ENCODE data around the gene LYRM1. TPM values are rescaled to one million over a fixed set of nuclear protein-coding genes. Genes with fewer than 3 reads are reported as not detected.
A peak's percentile ranks its signal among the peaks of the same experiment; 100 is the strongest.
"Not testable (repeated sequence)": the region's sequence is repeated elsewhere in the genome, so short reads cannot be mapped to it uniquely, and the experiment has no call there.

Gene LYRM1
- total RNA-seq, 1 donor from 2014 or later = 23.3 TPM

- no peak overlapping the region for H3K27ac ChIP-seq
- H3K36me3 ChIP-seq = peaks cover 28% of the 10 kb centered on the region
- no peak overlapping the region for H3K4me3 ChIP-seq
- ATAC-seq = peak; percentile 13 to 35
- intact Hi-C loops (cut with DNase I) = no loop called here
- no peaks in the 10 kb centered on the region for H3K27me3 ChIP-seq (ENCODE audit: low read depth)
- H3K4me1 ChIP-seq = peaks cover 12% of the 10 kb centered on the region
- no peak for TF ChIP-seq CTCF (IDR thresholded peaks at IDR 0.05)
- no peaks in the 10 kb centered on the region for H3K9me3 ChIP-seq
- DNase-seq = no peak
Observed at GRCh38 chr16:20920091-20920490, 19.5 kb downstream of the LYRM1 start.

- TF ChIP-seq CTCF (IDR thresholded peaks at IDR 0.05) = no peak
- H3K36me3 ChIP-seq = peaks cover 35% of the 10 kb centered on the region
- no peaks in the 10 kb centered on the region for H3K9me3 ChIP-seq
- DNase-seq (no peak), ATAC-seq (no peak)
- H3K4me3 ChIP-seq = no peak overlapping the region
- no peaks in the 10 kb centered on the region for H3K27me3 ChIP-seq (ENCODE audit: low read depth)
- peaks cover 12% of the 10 kb centered on the region for H3K4me1 ChIP-seq
- intact Hi-C loops (cut with DNase I) = no loop called here
- H3K27ac ChIP-seq = no peak overlapping the region
Observed at GRCh38 chr16:20920799-20921198, 20.2 kb downstream of the LYRM1 start.

- peaks cover 2% of the 10 kb centered on the region for H3K4me1 ChIP-seq
- H3K27ac ChIP-seq = no peak overlapping the region
- no peak for TF ChIP-seq CTCF (IDR thresholded peaks at IDR 0.05)
- no peak overlapping the region for H3K4me3 ChIP-seq
- intact Hi-C loops (cut with DNase I) = no loop called here
- ATAC-seq = no peak
- DNase-seq = no peak
- no peaks in the 10 kb centered on the region for H3K9me3 ChIP-seq
- no peaks in the 10 kb centered on the region for H3K27me3 ChIP-seq (ENCODE audit: low read depth)
- H3K36me3 ChIP-seq = peaks cover 30% of the 10 kb centered on the region
Observed at GRCh38 chr16:20923876-20924275, 23.3 kb downstream of the LYRM1 start.

- Histone ChIP-seq H3K27ac (no peak overlapping the region), H3K4me3 (no peak overlapping the region), H3K36me3 (peaks cover 24% of the 10 kb centered on the region), H3K9me3 (no peaks in the 10 kb centered on the region), H3K4me1 (no peaks in the 10 kb centered on the region), H3K27me3 (ENCODE audit: low read depth) (no peaks in the 10 kb centered on the region)
- TF ChIP-seq CTCF (IDR thresholded peaks at IDR 0.05) = no peak
- intact Hi-C loops (cut with DNase I) = no loop called here
- no peak for DNase-seq
- no peak for ATAC-seq
Observed at GRCh38 chr16:20925751-20926150, 25.2 kb downstream of the LYRM1 start.

GRCh38 chr16:20928774-20929411, 28.3 kb downstream of the LYRM1 start:
- Histone ChIP-seq H3K27me3 (ENCODE audit: low read depth) (no peaks in the 10 kb centered on the region), H3K4me3 (no peak overlapping the region), H3K4me1 (no peaks in the 10 kb centered on the region), H3K27ac (no peak overlapping the region), H3K36me3 (peaks cover 19% of the 10 kb centered on the region), H3K9me3 (no peaks in the 10 kb centered on the region)
- no peak for TF ChIP-seq CTCF (IDR thresholded peaks at IDR 0.05)
- DNase-seq (no peak), ATAC-seq (peak in 1 of 2 donors; percentile 29)
- intact Hi-C loops (cut with DNase I) = no loop called here

GRCh38 chr16:20929676-20930364, 29.2 kb downstream of the LYRM1 start:
- H3K4me1 ChIP-seq; H3K27me3 ChIP-seq (ENCODE audit: low read depth); H3K4me3 ChIP-seq; DNase-seq; H3K9me3 ChIP-seq; intact Hi-C loops (cut with DNase I); H3K36me3 ChIP-seq: not testable (repeated sequence)
- peak overlapping the region; percentile 63 for H3K27ac ChIP-seq
- peak; percentile 17 to 47 for ATAC-seq

Measured in lower lobe of right lung (tissue), 2 donors.